OCI-LY1 (cell line): ENCODE measurements around the gene P2RY6.

Experiments
- H2AFZ ChIP-seq: fragments of 200-600 bp; sonication (generic), shearing (Covaris generic); 2 replicates; pipeline ENCODE4 v1.6.0; 2014; ENCODE audit warnings: antibody characterized with exemption, mild to moderate bottlenecking, low read length
- H3F3A ChIP-seq: fragments of 200-600 bp; sonication (generic), shearing (Covaris generic); 2 replicates; pipeline ENCODE4 v1.6.0; 2014; ENCODE audit warnings: mild to moderate bottlenecking, antibody characterized with exemption, low read length, moderate library complexity; ENCODE audit not compliant: insufficient read depth
- H3K27ac ChIP-seq: fragments of 200-600 bp; sonication (generic); 2 replicates; pipeline ENCODE4 v1.5.1; 2014; ENCODE audit warnings: low read length, mixed run types, mild to moderate bottlenecking, low read depth; ENCODE audit not compliant: poor library complexity, severe bottlenecking
- H3K27me3 ChIP-seq: fragments of 200-600 bp; sonication (generic); 2 replicates; pipeline ENCODE4 v1.6.0; 2014; ENCODE audit warnings: antibody characterized with exemption, mild to moderate bottlenecking, low read length, moderate library complexity; ENCODE audit not compliant: insufficient read depth
- H3K36me3 ChIP-seq: fragments of 200-600 bp; sonication (generic); 2 replicates; pipeline ENCODE4 v1.6.1; 2014; ENCODE audit warnings: mild to moderate bottlenecking, antibody characterized with exemption, low read length, moderate library complexity, mixed read lengths; ENCODE audit not compliant: insufficient read depth
- H3K4me1 ChIP-seq: fragments of 200-600 bp; sonication (generic); 2 replicates; pipeline ENCODE4 v1.5.1; 2014; ENCODE audit warnings: mild to moderate bottlenecking, low read length, moderate library complexity; ENCODE audit not compliant: insufficient read depth, severe bottlenecking
- H3K4me2 ChIP-seq: fragments of 200-600 bp; sonication (generic), shearing (Covaris generic); 2 replicates; pipeline ENCODE4 v1.6.1; 2014; ENCODE audit warnings: low read length
- H3K4me3 ChIP-seq: fragments of 200-600 bp; sonication (generic); 2 replicates; pipeline ENCODE4 v1.5.1; 2014; ENCODE audit warnings: low read length, low read depth, mild to moderate bottlenecking, mixed read lengths; ENCODE audit not compliant: poor library complexity, severe bottlenecking
- H3K79me2 ChIP-seq: fragments of 200-600 bp; shearing (Covaris generic); 2 replicates; pipeline ENCODE4 v1.6.1; 2016; ENCODE audit warnings: mixed run types, low read length, mixed read lengths; ENCODE audit not compliant: insufficient read depth
- H3K9ac ChIP-seq: fragments of 200-600 bp; sonication (generic), shearing (Covaris generic); 2 replicates; pipeline ENCODE4 v1.6.1; 2014; ENCODE audit warnings: mild to moderate bottlenecking, low read length, mixed read lengths
- H3K9me2 ChIP-seq: fragments of 200-600 bp; sonication (generic), shearing (Covaris generic); 2 replicates; pipeline ENCODE4 v1.6.1; 2014; ENCODE audit warnings: low read depth, mild to moderate bottlenecking, low read length, mixed read lengths
- H3K9me3 ChIP-seq: fragments of 200-600 bp; shearing (Covaris generic); 2 replicates; pipeline ENCODE4 v1.6.1; 2014; ENCODE audit warnings: low read length, mixed read lengths
- H4K20me1 ChIP-seq: fragments of 200-600 bp; sonication (generic), shearing (Covaris generic); 2 replicates; pipeline ENCODE4 v1.6.0; 2016; ENCODE audit warnings: mild to moderate bottlenecking, low read length; ENCODE audit not compliant: insufficient read depth
- CTCF ChIP-seq: fragments of 200-600 bp; sonication (generic), shearing (Covaris generic); IDR thresholded peaks from 2 replicates; pipeline ENCODE4 v1.5.1; 2017; ENCODE audit warnings: mild to moderate bottlenecking, antibody characterized with exemption, low read length, moderate library complexity, mixed read lengths
- EZH2 ChIP-seq: fragments of 200-600 bp; sonication (generic), shearing (Covaris generic); IDR thresholded peaks from 2 replicates; pipeline ENCODE4 v1.8.0; 2017; ENCODE audit warnings: borderline replicate concordance, mixed run types, mild to moderate bottlenecking, antibody characterized with exemption, low read length, moderate library complexity, mixed read lengths

P2RY6 gene

DNA sequence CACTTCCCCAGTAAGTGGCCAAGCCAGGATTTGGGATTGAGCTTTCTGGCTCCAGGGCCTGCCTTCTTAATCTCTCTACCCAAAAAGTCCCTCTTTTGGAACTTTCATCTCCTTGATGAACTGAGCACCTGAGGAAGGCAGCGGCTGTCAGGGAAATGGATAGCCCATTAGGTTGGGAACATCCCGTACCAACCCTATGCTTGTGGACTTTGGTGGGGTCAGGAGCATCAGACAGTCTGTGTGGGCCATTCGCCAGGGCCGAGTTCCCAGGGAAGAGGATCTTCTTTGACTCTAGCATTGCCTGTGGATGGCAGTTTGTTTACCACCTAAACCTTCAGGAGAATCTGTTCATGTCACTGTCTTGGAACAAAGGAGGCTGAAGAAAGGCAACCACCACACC, 66.1 kb downstream of the P2RY6 start:
- H3K36me3 ChIP-seq = no peaks in the 10 kb centered on the region
- H3K4me1 ChIP-seq = no peaks in the 10 kb centered on the region
- H3F3A ChIP-seq = no peaks in the 10 kb centered on the region
- H3K9ac ChIP-seq = no peak overlapping the region
- H3K4me3 ChIP-seq = no peak overlapping the region
- no peak overlapping the region for H3K27ac ChIP-seq
- no peaks in the 10 kb centered on the region for H3K79me2 ChIP-seq
- no peak overlapping the region for H3K4me2 ChIP-seq
- no peak overlapping the region for H2AFZ ChIP-seq
- no peaks in the 10 kb centered on the region for H3K27me3 ChIP-seq
- no peak for TF ChIP-seq CTCF
- no peak for TF ChIP-seq EZH2
- H3K9me2 ChIP-seq = no peaks in the 10 kb centered on the region
- H3K9me3 ChIP-seq = no peaks in the 10 kb centered on the region
- no peaks in the 10 kb centered on the region for H4K20me1 ChIP-seq

GRCh38 chr11:73340164-73340563, 68.0 kb downstream of the P2RY6 start:
- H3K79me2 ChIP-seq = no peaks in the 10 kb centered on the region
- no peaks in the 10 kb centered on the region for H3F3A ChIP-seq
- H4K20me1 ChIP-seq = no peaks in the 10 kb centered on the region
- no peaks in the 10 kb centered on the region for H3K36me3 ChIP-seq
- H2AFZ ChIP-seq = no peak overlapping the region
- H3K9ac ChIP-seq = no peak overlapping the region
- no peaks in the 10 kb centered on the region for H3K4me1 ChIP-seq
- no peaks in the 10 kb centered on the region for H3K9me2 ChIP-seq
- no peaks in the 10 kb centered on the region for H3K9me3 ChIP-seq
- no peak overlapping the region for H3K4me2 ChIP-seq
- no peaks in the 10 kb centered on the region; the same call in 1 of the 2 replicates for H3K27me3 ChIP-seq
- no peak overlapping the region for H3K27ac ChIP-seq
- H3K4me3 ChIP-seq = no peak overlapping the region
- TF ChIP-seq CTCF (no peak), EZH2 (no peak)

DNA sequence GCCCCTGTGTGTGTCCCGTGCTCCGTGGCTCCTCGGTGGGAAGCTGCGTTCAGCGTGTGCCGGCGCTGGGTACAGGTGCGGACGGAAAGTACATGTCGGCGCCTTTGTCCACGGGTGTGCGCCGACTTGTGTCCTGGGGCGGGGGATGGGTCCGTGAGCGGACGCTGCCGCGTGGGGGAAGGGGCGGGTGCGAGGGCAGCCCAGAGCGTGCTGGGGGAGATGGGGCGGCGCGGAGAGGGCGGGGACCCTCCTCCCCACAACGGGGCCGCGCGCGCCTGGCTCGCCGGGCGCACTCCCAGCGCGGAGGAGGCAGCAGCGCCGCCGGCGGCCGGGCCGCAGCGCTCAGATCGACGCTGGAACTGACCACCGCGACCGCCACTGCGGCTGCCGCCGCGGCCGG, 70.5 kb downstream of the P2RY6 start:
- no peak overlapping the region for H3K27ac ChIP-seq
- no peaks in the 10 kb centered on the region for H3K9me3 ChIP-seq
- H3K79me2 ChIP-seq = no peaks in the 10 kb centered on the region
- no peaks in the 10 kb centered on the region for H3K9me2 ChIP-seq
- no peaks in the 10 kb centered on the region for H3F3A ChIP-seq
- TF ChIP-seq EZH2 (no peak), CTCF (no peak)
- no peaks in the 10 kb centered on the region; the same call in 1 of the 2 replicates for H3K27me3 ChIP-seq
- no peak overlapping the region for H3K4me2 ChIP-seq
- H3K4me1 ChIP-seq = no peaks in the 10 kb centered on the region
- H4K20me1 ChIP-seq = no peaks in the 10 kb centered on the region
- no peak overlapping the region for H3K4me3 ChIP-seq
- H2AFZ ChIP-seq = no peak overlapping the region
- no peaks in the 10 kb centered on the region for H3K36me3 ChIP-seq
- H3K9ac ChIP-seq = no peak overlapping the region
